GM12875 (cell line): ENCODE results near the gene CORIN.

Experiments used
- H3K4me3 ChIP-seq: one replicate; pipeline ENCODE4 v1.5.1; 2011; ENCODE audit warnings: low read depth, low read length, control low read depth
- CTCF ChIP-seq: IDR thresholded peaks from 2 replicates; pipeline ENCODE4 v1.5.1; 2011; ENCODE audit warnings: low read depth, mild to moderate bottlenecking, control low read depth, inconsistent platforms, low read length, moderate library complexity, borderline replicate concordance; ENCODE audit not compliant: insufficient read depth

CORIN gene

GRCh38 chr4:47612116-47613023, 225.5 kb downstream of the CORIN start:
- no peak overlapping the region for H3K4me3 ChIP-seq
- TF ChIP-seq CTCF: no peak

GRCh38 chr4:47606482-47606881, 231.4 kb downstream of the CORIN start:
- no peak for TF ChIP-seq CTCF
- H3K4me3 ChIP-seq: no peak overlapping the region

DNA sequence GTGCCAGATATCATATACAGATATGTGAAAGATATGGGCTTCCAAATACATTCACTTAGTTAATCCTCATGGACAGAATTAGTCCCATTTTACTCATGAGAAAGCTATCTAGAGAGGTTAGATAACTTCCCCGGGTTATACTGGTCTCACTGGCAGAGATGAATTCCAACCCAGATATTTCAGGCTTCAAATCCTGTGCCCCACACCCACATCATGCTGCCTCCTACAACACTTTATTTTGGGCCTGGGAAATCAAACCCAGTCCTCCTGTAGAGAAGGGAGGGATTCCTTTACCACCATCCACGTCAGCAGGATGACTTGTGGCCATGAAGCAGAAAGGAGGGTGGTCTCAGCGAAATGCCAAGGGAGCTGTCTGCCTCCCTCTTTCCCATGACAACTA, 239.0 kb downstream of the CORIN start:
- H3K4me3 ChIP-seq: no peak overlapping the region
- no peak for TF ChIP-seq CTCF

DNA sequence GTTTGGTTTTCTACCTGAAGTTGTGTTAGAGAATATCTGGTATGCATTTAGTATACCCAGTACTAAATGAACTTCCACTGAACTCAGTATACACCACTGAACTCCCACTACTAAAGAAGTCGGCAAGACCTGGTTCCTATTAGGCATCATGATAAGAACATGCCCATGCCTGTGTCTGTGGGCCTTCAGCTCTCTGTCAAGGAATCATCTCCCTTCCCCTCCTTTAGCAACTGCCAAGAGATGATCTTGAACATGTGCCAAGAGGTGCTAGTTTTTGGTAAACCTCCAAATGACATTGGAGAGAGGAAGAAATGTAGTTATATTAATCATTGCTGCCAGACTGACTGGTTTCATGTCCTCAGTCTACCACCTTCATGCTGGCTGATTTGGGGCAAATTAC, 239.5 kb downstream of the CORIN start:
- no peak for TF ChIP-seq CTCF
- no peak overlapping the region for H3K4me3 ChIP-seq

- TF ChIP-seq CTCF: no peak
- no peak overlapping the region for H3K4me3 ChIP-seq
Measured at GRCh38 chr4:47597696-47598095, 240.2 kb downstream of the CORIN start.

DNA sequence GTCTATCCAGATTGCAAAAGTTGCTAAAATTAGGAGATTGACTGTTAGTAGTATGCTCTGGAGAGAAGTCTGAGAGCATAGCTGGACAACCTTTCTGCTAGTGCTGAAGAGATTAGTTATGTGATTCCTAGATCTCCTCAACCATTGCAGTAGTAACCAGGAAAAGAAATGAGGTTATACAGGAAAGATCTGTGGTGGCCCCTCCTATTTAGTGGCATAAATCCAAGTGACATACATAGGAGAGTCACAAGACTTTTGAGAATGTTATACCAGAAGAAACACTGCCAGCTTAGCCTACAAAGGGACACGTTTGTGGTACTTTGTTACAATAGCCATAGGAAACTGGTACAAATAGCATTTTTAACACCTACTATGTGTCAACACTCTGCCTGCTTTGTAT, 247.5 kb downstream of the CORIN start:
- no peak overlapping the region for H3K4me3 ChIP-seq
- TF ChIP-seq CTCF: no peak

GRCh38 chr4:47579235-47579634, 258.6 kb downstream of the CORIN start:
- H3K4me3 ChIP-seq: no peak overlapping the region
- no peak for TF ChIP-seq CTCF
